ENCODE data around the gene ITGBL1. TPM values are rescaled to one million over a fixed set of nuclear protein-coding genes. Genes with fewer than 3 reads are reported as not detected.
A peak's percentile ranks its signal among the peaks of the same experiment; 100 is the strongest.

The ITGBL1 gene
- total and polyA plus RNA-seq, 2 donors (not counting 3 experiments of a cell fraction or from before 2014, with no cell fraction given): 4.6 to 8.8 TPM

DNA sequence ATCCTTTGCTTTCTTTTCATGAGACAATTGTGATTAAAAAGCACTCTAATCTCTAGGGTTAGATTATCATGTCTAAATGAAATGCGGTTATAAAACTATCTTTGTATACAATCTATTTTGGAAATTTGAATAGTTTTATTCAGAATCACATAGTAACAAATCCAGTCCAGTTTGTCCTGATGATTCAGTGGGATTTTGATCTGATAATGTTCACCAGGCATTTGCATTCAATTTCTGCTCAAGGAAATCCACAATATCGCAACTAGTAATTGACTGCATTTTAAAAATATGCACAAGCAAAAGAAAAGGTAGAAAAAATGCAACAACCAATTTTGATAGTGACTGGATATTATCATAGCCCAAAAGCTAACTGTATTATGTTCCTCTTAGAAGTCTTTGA lies 63.8 kb downstream of the ITGBL1 start:
- dilution Hi-C loops (cut with MboI; ENCODE audit: extremely low pct_ligation_motif_present, low sequenced_read_pairs): loop anchor here (25.0 kb wide), 1 partner anchor 246 kb away; no protein-coding TSS in a partner anchor
- Histone ChIP-seq H3K79me2 (ENCODE audit: control insufficient read depth, insufficient read depth, low read length) (no peaks in the 10 kb centered on the region), H3K4me1 (ENCODE audit: control insufficient read depth, extremely low read depth, insufficient read depth, low read length) (peaks cover 47% of the 10 kb centered on the region)

DNA sequence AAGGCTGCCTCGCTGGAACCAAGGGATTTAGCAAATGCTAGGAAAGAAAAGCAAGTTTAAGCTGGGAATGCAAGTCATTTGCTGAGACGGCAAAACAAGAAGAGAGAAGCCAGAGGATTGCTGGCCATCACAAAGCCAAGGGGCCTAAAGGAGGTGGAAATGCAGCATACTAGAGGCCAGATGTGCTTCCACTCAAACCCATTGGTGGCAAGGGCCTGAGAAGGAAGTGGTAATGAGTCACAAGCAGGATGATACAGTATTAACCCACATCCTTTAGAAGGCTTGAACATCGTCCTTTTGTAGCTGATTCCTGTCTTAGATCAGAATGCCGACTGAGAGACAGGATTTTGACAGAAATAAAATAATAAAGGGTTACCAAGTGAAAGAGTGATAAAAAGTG lies 68.2 kb downstream of the ITGBL1 start:
- Histone ChIP-seq H3K4me2 (ENCODE audit: insufficient read depth, low read length) (peak overlapping the region; percentile 7), H3K9ac (replicated peaks; ENCODE audit: extremely low read depth, insufficient read depth, low read length) (no peak overlapping the region), H4K20me1 (replicated peaks; ENCODE audit: control insufficient read depth, extremely low read depth, insufficient read depth, low read length) (no peaks in the 10 kb centered on the region), H3K9me1 (replicated peaks; ENCODE audit: control insufficient read depth, extremely low read depth, insufficient read depth, low read length) (no peaks in the 10 kb centered on the region), H3K4me3 (replicated peaks in 1 of 3; ENCODE audit: insufficient read depth in 1 of 3, low read depth in 1 of 3, low read length in 3 of 3) (no peak overlapping the region), H3K9me3 (replicated peaks; ENCODE audit: control insufficient read depth, insufficient read depth, low read length) (no peaks in the 10 kb centered on the region), H2AFZ (ENCODE audit: low read depth, low read length) (peak overlapping the region; percentile 22), H3K4me1 (ENCODE audit: control insufficient read depth, extremely low read depth, insufficient read depth, low read length) (peaks cover 23% of the 10 kb centered on the region), H3K27me3 (ENCODE audit: control insufficient read depth in 2 of 2, insufficient read depth in 2 of 2, low read length in 2 of 2) (no peaks in the 10 kb centered on the region), H3K36me3 (ENCODE audit: control insufficient read depth in 2 of 2, extremely low read depth in 1 of 2, insufficient read depth in 2 of 2, low read length in 2 of 2) (no peaks in the 10 kb centered on the region), H3K27ac (ENCODE audit: insufficient read depth, low read depth, low read length) (peak overlapping the region; percentile 21), H3K79me2 (ENCODE audit: control insufficient read depth, insufficient read depth, low read length) (no peaks in the 10 kb centered on the region)
- intact Hi-C loops (cut with micrococcal nuclease) (loop anchor here (5.0 kb wide), 1 partner anchor 102 kb away; no protein-coding TSS in a partner anchor), dilution Hi-C loops (cut with MboI; ENCODE audit: extremely low pct_ligation_motif_present, low sequenced_read_pairs) (loop anchor here (25.0 kb wide), 1 partner anchor 242 kb away; no protein-coding TSS in a partner anchor)
- POLR2A ChIA-PET: no interaction called here
- peak; percentile 92 for FAIRE-seq
- TF ChIP-seq POLR2AphosphoS5 (IDR thresholded peaks at IDR 0.05; ENCODE audit: insufficient read depth, low read depth, low read length) (peak; percentile 69), POLR2A (IDR thresholded peaks at IDR 0.05; ENCODE audit: low read depth, low read length) (no peak), MYC (IDR thresholded peaks at IDR 0.05; ENCODE audit: low read depth, low read length) (no peak), EZH2 (IDR thresholded peaks at IDR 0.05; ENCODE audit: borderline replicate concordance, low read depth, low read length, severe bottlenecking) (no peak), FOS (IDR thresholded peaks at IDR 0.05; ENCODE audit: borderline replicate concordance, insufficient read depth, low read length) (peak; percentile 89), JUN (IDR thresholded peaks at IDR 0.05; ENCODE audit: borderline replicate concordance, insufficient read depth, insufficient read length, low read depth) (peak; percentile 70), GATA2 (IDR thresholded peaks at IDR 0.05; ENCODE audit: insufficient read depth, insufficient read length, low read depth, low read length) (peak; percentile 63)
- TF ChIP-seq, protein P1, sequence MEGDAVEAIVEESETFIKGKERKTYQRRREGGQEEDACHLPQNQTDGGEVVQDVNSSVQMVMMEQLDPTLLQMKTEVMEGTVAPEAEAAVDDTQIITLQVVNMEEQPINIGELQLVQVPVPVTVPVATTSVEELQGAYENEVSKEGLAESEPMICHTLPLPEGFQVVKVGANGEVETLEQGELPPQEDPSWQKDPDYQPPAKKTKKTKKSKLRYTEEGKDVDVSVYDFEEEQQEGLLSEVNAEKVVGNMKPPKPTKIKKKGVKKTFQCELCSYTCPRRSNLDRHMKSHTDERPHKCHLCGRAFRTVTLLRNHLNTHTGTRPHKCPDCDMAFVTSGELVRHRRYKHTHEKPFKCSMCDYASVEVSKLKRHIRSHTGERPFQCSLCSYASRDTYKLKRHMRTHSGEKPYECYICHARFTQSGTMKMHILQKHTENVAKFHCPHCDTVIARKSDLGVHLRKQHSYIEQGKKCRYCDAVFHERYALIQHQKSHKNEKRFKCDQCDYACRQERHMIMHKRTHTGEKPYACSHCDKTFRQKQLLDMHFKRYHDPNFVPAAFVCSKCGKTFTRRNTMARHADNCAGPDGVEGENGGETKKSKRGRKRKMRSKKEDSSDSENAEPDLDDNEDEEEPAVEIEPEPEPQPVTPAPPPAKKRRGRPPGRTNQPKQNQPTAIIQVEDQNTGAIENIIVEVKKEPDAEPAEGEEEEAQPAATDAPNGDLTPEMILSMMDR (IDR thresholded peaks at IDR 0.05; ENCODE audit: extremely low read depth in 1 of 2, insufficient read depth in 1 of 2, low read depth in 1 of 2, low read length in 2 of 2): no peak
- TF ChIP-seq, protein P2, sequence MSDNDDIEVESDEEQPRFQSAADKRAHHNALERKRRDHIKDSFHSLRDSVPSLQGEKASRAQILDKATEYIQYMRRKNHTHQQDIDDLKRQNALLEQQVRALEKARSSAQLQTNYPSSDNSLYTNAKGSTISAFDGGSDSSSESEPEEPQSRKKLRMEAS (IDR thresholded peaks at IDR 0.05; ENCODE audit: insufficient read depth, insufficient read length): no peak
- DNase-seq (ENCODE audit: low read depth, low spot score): peak; percentile 48
- no TSS peak for BruUV-seq (replicated peaks)
- CTCF ChIA-PET: interaction anchor here (0.7 to 1.2 kb wide), 3 partner anchors 24 to 376 kb away, joined by 4 to 6 read pairs (median 5); no protein-coding TSS in a partner anchor

More for the DNA sequence above, 63.8 kb downstream of the ITGBL1 start:
- Histone ChIP-seq H2AFZ (ENCODE audit: low read depth, low read length) (no peak overlapping the region), H3K9me3 (replicated peaks; ENCODE audit: control insufficient read depth, insufficient read depth, low read length) (no peaks in the 10 kb centered on the region), H3K4me3 (replicated peaks in 1 of 3; ENCODE audit: insufficient read depth in 1 of 3, low read depth in 1 of 3, low read length in 3 of 3) (no peak overlapping the region), H3K27me3 (ENCODE audit: control insufficient read depth in 2 of 2, insufficient read depth in 2 of 2, low read length in 2 of 2) (no peaks in the 10 kb centered on the region), H3K9ac (replicated peaks; ENCODE audit: extremely low read depth, insufficient read depth, low read length) (no peak overlapping the region), H3K9me1 (replicated peaks; ENCODE audit: control insufficient read depth, extremely low read depth, insufficient read depth, low read length) (no peaks in the 10 kb centered on the region), H3K36me3 (ENCODE audit: control insufficient read depth in 2 of 2, extremely low read depth in 1 of 2, insufficient read depth in 2 of 2, low read length in 2 of 2) (no peaks in the 10 kb centered on the region), H3K27ac (ENCODE audit: insufficient read depth, low read depth, low read length) (no peak overlapping the region), H3K4me2 (ENCODE audit: insufficient read depth, low read length) (no peak overlapping the region), H4K20me1 (replicated peaks; ENCODE audit: control insufficient read depth, extremely low read depth, insufficient read depth, low read length) (no peaks in the 10 kb centered on the region)
- CTCF ChIA-PET: interaction anchor here (2.0 to 4.0 kb wide), 4 partner anchors 19 to 371 kb away, joined by 7 to 129 read pairs (median 27); no protein-coding TSS in a partner anchor
- intact Hi-C loops (cut with micrococcal nuclease): no loop called here
- FAIRE-seq (no peak), DNase-seq (ENCODE audit: low read depth, low spot score) (no peak)
- POLR2A ChIA-PET: no interaction called here
- BruUV-seq (replicated peaks): no TSS peak
- TF ChIP-seq MYC (IDR thresholded peaks at IDR 0.05; ENCODE audit: low read depth, low read length) (no peak), FOS (IDR thresholded peaks at IDR 0.05; ENCODE audit: borderline replicate concordance, insufficient read depth, low read length) (no peak), POLR2A (IDR thresholded peaks at IDR 0.05; ENCODE audit: low read depth, low read length) (no peak), JUN (IDR thresholded peaks at IDR 0.05; ENCODE audit: borderline replicate concordance, insufficient read depth, insufficient read length, low read depth) (no peak), GATA2 (IDR thresholded peaks at IDR 0.05; ENCODE audit: insufficient read depth, insufficient read length, low read depth, low read length) (no peak), EZH2 (IDR thresholded peaks at IDR 0.05; ENCODE audit: borderline replicate concordance, low read depth, low read length, severe bottlenecking) (no peak), POLR2AphosphoS5 (IDR thresholded peaks at IDR 0.05; ENCODE audit: insufficient read depth, low read depth, low read length) (no peak)
- TF ChIP-seq, protein P2 (IDR thresholded peaks at IDR 0.05; ENCODE audit: insufficient read depth, insufficient read length): no peak

Data from endothelial cell of umbilical vein (primary cell).